Measurements from ENCODE around the gene CHST7. TPM values are rescaled to one million over a fixed set of nuclear protein-coding genes. Genes with fewer than 3 reads are reported as not detected.

The CHST7 gene
- total RNA-seq, 1 donor from 2014 or later, result 54.6 TPM

DNA sequence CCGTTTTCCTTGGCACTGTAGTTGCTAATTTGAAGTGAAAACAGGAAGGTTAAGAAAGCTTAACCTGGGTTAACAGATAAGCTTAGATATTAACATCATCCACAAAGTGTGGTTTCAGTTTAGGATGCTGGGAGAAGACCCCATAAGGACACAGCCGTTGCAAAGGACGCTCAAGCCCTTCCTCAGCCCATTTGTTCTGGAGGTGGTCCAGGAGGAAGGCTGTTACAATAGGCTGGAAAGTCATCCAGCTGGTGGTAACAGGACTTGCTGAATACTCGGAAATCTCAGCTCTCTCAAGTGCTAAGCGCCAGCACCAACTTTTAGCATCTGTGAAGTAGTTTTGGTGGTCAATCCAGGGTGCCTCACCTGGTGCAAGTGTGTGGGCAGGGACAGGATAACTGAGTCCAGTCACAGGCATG is 14.2 kb downstream of the CHST7 start:
- Mint-ChIP-seq H3K4me3 (ENCODE audit: unreplicated experiment) (no peak overlapping the region), H3K27me3 (ENCODE audit: unreplicated experiment) (no peaks in the 10 kb centered on the region), H3K9me3 (ENCODE audit: unreplicated experiment) (no peaks in the 10 kb centered on the region), H3K27ac (ENCODE audit: unreplicated experiment) (peak overlapping the region; percentile 93), H3K4me1 (ENCODE audit: unreplicated experiment) (peaks cover 32% of the 10 kb centered on the region), H3K36me3 (ENCODE audit: low read depth, unreplicated experiment) (peaks cover 4% of the 10 kb centered on the region)
- no peak for DNase-seq (ENCODE audit: low spot score)
- TF ChIP-seq CTCF (IDR thresholded peaks at IDR 0.05; ENCODE audit: unreplicated experiment), result no peak

DNA sequence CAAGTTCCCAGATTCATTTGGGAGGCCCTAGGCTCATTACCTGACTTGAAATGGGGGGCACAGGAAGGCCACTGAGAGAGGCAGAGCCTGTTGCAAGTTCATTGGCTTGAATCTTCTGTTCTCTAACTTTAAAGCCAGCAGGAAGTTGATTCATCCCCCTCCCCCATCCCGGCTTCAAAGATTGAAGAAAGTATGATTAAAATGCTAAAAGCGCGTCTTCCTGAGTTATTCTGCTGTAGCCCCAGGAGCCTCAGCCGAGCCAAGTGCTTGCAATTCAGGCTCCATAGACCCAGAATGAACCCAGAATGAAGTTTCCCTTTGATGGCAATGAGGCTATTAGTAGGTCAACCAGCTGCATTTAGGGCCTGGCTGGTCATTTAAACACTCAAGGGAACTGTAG is 14.7 kb downstream of the CHST7 start:
- Mint-ChIP-seq H3K27ac (ENCODE audit: unreplicated experiment) (peak overlapping the region; percentile 93), H3K9me3 (ENCODE audit: unreplicated experiment) (no peaks in the 10 kb centered on the region), H3K4me3 (ENCODE audit: unreplicated experiment) (no peak overlapping the region), H3K27me3 (ENCODE audit: unreplicated experiment) (no peaks in the 10 kb centered on the region), H3K4me1 (ENCODE audit: unreplicated experiment) (peaks cover 32% of the 10 kb centered on the region), H3K36me3 (ENCODE audit: low read depth, unreplicated experiment) (peaks cover 4% of the 10 kb centered on the region)
- TF ChIP-seq CTCF (IDR thresholded peaks at IDR 0.05; ENCODE audit: unreplicated experiment), result no peak
- DNase-seq (ENCODE audit: low spot score), result no peak

DNA sequence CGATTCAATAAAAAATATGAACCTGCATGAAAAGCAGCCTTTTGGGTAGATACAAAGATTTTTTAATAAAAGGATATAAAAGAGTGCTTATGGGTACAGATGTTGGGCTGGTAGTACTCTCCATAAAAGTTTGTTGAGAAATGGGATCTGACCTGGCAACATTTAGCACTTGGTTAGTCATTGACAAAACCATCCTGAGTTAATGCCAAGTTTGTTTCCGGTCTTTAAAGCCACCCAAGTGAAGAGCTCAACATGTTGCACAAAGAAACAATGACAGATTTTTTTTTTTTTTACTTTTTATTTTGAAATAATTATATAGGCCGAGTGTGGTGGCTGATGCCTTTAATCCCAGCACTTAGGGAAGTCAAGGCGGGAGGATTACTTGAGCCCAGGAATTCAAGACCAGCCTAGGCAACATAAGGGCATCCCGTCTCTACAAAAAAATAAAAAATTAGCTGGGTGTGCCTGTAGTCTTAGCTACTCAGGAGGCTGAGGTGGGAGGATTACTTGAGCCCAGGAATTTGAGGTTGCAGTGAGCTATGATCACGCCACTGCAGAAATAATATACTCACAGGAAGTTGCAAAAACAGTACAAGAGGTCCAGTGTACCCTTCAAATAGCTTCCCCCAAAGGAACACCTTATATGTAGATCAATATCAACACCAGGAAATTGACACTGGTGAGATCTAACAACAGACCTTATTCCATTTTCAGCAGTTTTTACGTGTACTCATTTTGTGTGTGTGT is 16.6 kb downstream of the CHST7 start:
- Mint-ChIP-seq H3K4me3 (ENCODE audit: unreplicated experiment) (no peak overlapping the region), H3K27ac (ENCODE audit: unreplicated experiment) (no peak overlapping the region), H3K36me3 (ENCODE audit: low read depth, unreplicated experiment) (no peaks in the 10 kb centered on the region), H3K9me3 (ENCODE audit: unreplicated experiment) (no peaks in the 10 kb centered on the region), H3K27me3 (ENCODE audit: unreplicated experiment) (no peaks in the 10 kb centered on the region), H3K4me1 (ENCODE audit: unreplicated experiment) (peaks cover 37% of the 10 kb centered on the region)
- no peak for TF ChIP-seq CTCF (IDR thresholded peaks at IDR 0.05; ENCODE audit: unreplicated experiment)
- DNase-seq (ENCODE audit: low spot score), result no peak

DNA sequence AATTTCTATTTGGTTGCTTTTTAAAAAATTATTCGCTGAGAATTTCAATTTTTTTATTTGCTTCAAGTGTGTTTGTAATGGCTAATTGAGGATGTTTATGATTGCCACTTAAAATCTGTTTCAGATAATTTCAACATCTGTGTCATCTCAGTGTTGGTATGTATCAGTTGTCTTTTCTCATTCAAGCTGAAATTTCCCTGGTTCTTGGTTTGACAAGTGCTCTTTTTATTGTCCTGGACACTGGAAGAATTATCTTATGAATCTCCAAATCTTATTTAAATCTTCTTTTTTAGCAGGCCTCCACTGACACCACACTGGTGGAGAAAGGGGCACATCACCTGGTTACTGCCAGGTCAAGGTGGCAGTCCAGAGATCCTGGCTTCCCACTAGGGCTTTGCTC is 21.5 kb downstream of the CHST7 start:
- Mint-ChIP-seq H3K27me3 (ENCODE audit: unreplicated experiment) (no peaks in the 10 kb centered on the region), H3K27ac (ENCODE audit: unreplicated experiment) (peak overlapping the region; percentile 24), H3K4me3 (ENCODE audit: unreplicated experiment) (no peak overlapping the region), H3K36me3 (ENCODE audit: low read depth, unreplicated experiment) (no peaks in the 10 kb centered on the region), H3K9me3 (ENCODE audit: unreplicated experiment) (no peaks in the 10 kb centered on the region), H3K4me1 (ENCODE audit: unreplicated experiment) (peaks cover 31% of the 10 kb centered on the region)
- no peak for TF ChIP-seq CTCF (IDR thresholded peaks at IDR 0.05; ENCODE audit: unreplicated experiment)
- no peak for DNase-seq (ENCODE audit: low spot score)

DNA sequence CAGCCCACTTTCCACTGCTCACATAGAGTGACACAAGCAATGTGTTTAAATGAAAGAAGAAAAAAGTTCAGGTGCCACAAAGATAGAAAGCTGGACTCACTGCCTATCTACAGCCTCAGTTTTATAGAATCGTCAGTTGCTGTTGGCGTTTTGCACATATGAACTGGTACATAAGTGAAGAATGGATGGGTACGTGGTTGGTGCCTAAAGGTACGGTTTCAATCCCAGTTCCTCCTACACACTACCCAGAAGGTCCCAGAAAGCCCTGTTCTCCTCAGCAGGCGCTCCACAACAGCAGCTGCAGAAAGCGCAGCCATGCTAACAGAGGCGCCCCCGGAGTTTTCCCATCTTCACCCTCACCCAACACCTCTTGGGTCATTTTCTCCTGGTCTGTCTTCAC is 23.6 kb downstream of the CHST7 start:
- no peak for DNase-seq (ENCODE audit: low spot score)
- Mint-ChIP-seq H3K4me1 (ENCODE audit: unreplicated experiment) (peaks cover 41% of the 10 kb centered on the region), H3K27ac (ENCODE audit: unreplicated experiment) (no peak overlapping the region), H3K9me3 (ENCODE audit: unreplicated experiment) (no peaks in the 10 kb centered on the region), H3K4me3 (ENCODE audit: unreplicated experiment) (no peak overlapping the region), H3K27me3 (ENCODE audit: unreplicated experiment) (no peaks in the 10 kb centered on the region), H3K36me3 (ENCODE audit: low read depth, unreplicated experiment) (peaks cover 3% of the 10 kb centered on the region)
- no peak for TF ChIP-seq CTCF (IDR thresholded peaks at IDR 0.05; ENCODE audit: unreplicated experiment)
